Suprapubic skin (tissue), 4 donors: ENCODE data around the gene SEC14L1. TPM values are rescaled to one million over a fixed set of nuclear protein-coding genes. Genes with fewer than 3 reads are reported as not detected.

Source experiments
- DNase-seq, 2 donors: peaks; one replicate each; pipeline ENCODE4 v3.0.0-alpha.2; 2019; ENCODE audit warnings: low spot score in 2 of 2
- H3K27ac ChIP-seq: fragments of 200-600 bp; sonication (generic); one replicate; pipeline ENCODE4 v1.5.1; 2019
- H3K27me3 ChIP-seq: fragments of 200-600 bp; sonication (generic); one replicate; pipeline ENCODE4 v1.5.1; 2019
- H3K36me3 ChIP-seq: fragments of 200-600 bp; sonication (generic); one replicate; pipeline ENCODE4 v1.5.1; 2019
- H3K4me1 ChIP-seq: fragments of 200-600 bp; sonication (generic); one replicate; pipeline ENCODE4 v1.5.1; 2019
- H3K4me3 ChIP-seq: fragments of 200-600 bp; sonication (generic); one replicate; pipeline ENCODE4 v1.5.1; 2019; ENCODE audit warnings: mild to moderate bottlenecking
- H3K9me3 ChIP-seq: fragments of 200-600 bp; sonication (generic); one replicate; pipeline ENCODE4 v1.5.1; 2019
- CTCF ChIP-seq, 2 donors: fragments of 200-600 bp in 1 of 2; fragments of 450-650 bp in 1 of 2; sonication (generic) in 1 of 2; IDR thresholded peaks; one replicate each; pipeline ENCODE4 v1.5.1; 2016 to 2019; ENCODE audit warnings: antibody characterized with exemption in 2 of 2, mild to moderate bottlenecking in 1 of 2, moderate library complexity in 1 of 2
- EP300 ChIP-seq: sonication (generic); formaldehyde crosslinking; IDR thresholded peaks from one replicate; pipeline ENCODE4 v1.6.1; 2017; ENCODE audit warnings: antibody characterized with exemption
- POLR2A ChIP-seq, 2 donors: fragments of 450-650 bp; IDR thresholded peaks; one replicate each; pipeline ENCODE4 v1.6.1; 2017; ENCODE audit warnings: antibody characterized with exemption in 2 of 2, mild to moderate bottlenecking in 2 of 2, moderate library complexity in 2 of 2
- POLR2AphosphoS5 ChIP-seq, 3 donors: sonication (generic); formaldehyde crosslinking; IDR thresholded peaks; one replicate each; pipeline ENCODE4 v1.6.1; 2017; ENCODE audit warnings: antibody characterized with exemption in 3 of 3
- WGBS: methylation state at CpG from one replicate; pipeline ENCODE4 v1.1.5; 2018; 5-methylcytosine and 5-hydroxymethylcytosine counted together
- total RNA-seq, 4 donors: library from RNA; depleted of rRNA; stranded (reverse); fragments of >200 nt; gene quantifications; one replicate each; pipeline ENCODE4 v1.1.0, GENCODE V29; 2016

SEC14L1 gene
- total RNA-seq, 4 donors from 2014 or later, result 35.5 to 87.3 (median 51.6) TPM

- Histone ChIP-seq H3K9me3 (no peaks in the 10 kb centered on the region), H3K27me3 (no peaks in the 10 kb centered on the region), H3K27ac (no peak overlapping the region), H3K4me3 (no peak overlapping the region), H3K4me1 (peaks cover 25% of the 10 kb centered on the region), H3K36me3 (peaks cover 25% of the 10 kb centered on the region)
- DNase-seq, result no peak
- TF ChIP-seq CTCF (IDR thresholded peaks at IDR 0.05) (no peak), POLR2A (IDR thresholded peaks at IDR 0.05) (no peak)
- 85% methylated on average over 17 of the region's 17 CpGs for WGBS
Measured at GRCh38 chr17:77188084-77189066, 47.6 kb downstream of the SEC14L1 start.

- Histone ChIP-seq H3K36me3 (peaks cover 33% of the 10 kb centered on the region), H3K27me3 (no peaks in the 10 kb centered on the region), H3K4me1 (peaks cover 19% of the 10 kb centered on the region), H3K9me3 (no peaks in the 10 kb centered on the region), H3K27ac (no peak overlapping the region), H3K4me3 (no peak overlapping the region)
- WGBS, result 66% methylated on average over 2 of the region's 2 CpGs
- DNase-seq, result no peak
- no peak for TF ChIP-seq CTCF (IDR thresholded peaks at IDR 0.05)
- TF ChIP-seq POLR2A (IDR thresholded peaks at IDR 0.05), result no peak
- no peak for TF ChIP-seq POLR2AphosphoS5 (IDR thresholded peaks at IDR 0.05)
- no peak for TF ChIP-seq EP300
Measured at GRCh38 chr17:77189148-77189547, 48.4 kb downstream of the SEC14L1 start.

- peaks cover 9% of the 10 kb centered on the region for H3K4me1 ChIP-seq
- no peak overlapping the region for H3K27ac ChIP-seq
- no peaks in the 10 kb centered on the region for H3K9me3 ChIP-seq
- H3K4me3 ChIP-seq, result no peak overlapping the region
- no peak for TF ChIP-seq CTCF (IDR thresholded peaks at IDR 0.05)
- no peak for TF ChIP-seq EP300
- no peak for TF ChIP-seq POLR2A (IDR thresholded peaks at IDR 0.05)
- TF ChIP-seq POLR2AphosphoS5 (IDR thresholded peaks at IDR 0.05), result no peak
- H3K36me3 ChIP-seq, result peaks cover 47% of the 10 kb centered on the region
- no peak for DNase-seq
- no peaks in the 10 kb centered on the region for H3K27me3 ChIP-seq
- WGBS, result 96% methylated on average over 11 of the region's 11 CpGs
Measured at GRCh38 chr17:77190576-77190975, 49.8 kb downstream of the SEC14L1 start.

GRCh38 chr17:77191244-77191643 is 50.5 kb downstream of the SEC14L1 start:
- Histone ChIP-seq H3K36me3 (peaks cover 54% of the 10 kb centered on the region), H3K4me3 (no peak overlapping the region), H3K27me3 (no peaks in the 10 kb centered on the region), H3K4me1 (peaks cover 4% of the 10 kb centered on the region), H3K27ac (no peak overlapping the region), H3K9me3 (no peaks in the 10 kb centered on the region)
- TF ChIP-seq EP300, result no peak
- TF ChIP-seq CTCF (IDR thresholded peaks at IDR 0.05), result no peak
- TF ChIP-seq POLR2A (IDR thresholded peaks at IDR 0.05), result no peak
- no peak for TF ChIP-seq POLR2AphosphoS5 (IDR thresholded peaks at IDR 0.05)
- DNase-seq, result no peak
- 90% methylated on average over 11 of the region's 11 CpGs for WGBS

- Histone ChIP-seq H3K27ac (no peak overlapping the region), H3K9me3 (no peaks in the 10 kb centered on the region), H3K36me3 (peaks cover 76% of the 10 kb centered on the region), H3K4me3 (no peak overlapping the region), H3K27me3 (no peaks in the 10 kb centered on the region), H3K4me1 (no peaks in the 10 kb centered on the region)
- no peak for DNase-seq
- no peak for TF ChIP-seq POLR2AphosphoS5 (IDR thresholded peaks at IDR 0.05)
- no peak for TF ChIP-seq CTCF (IDR thresholded peaks at IDR 0.05)
- no peak for TF ChIP-seq EP300
- TF ChIP-seq POLR2A (IDR thresholded peaks at IDR 0.05), result no peak
- 71% methylated on average over 3 of the region's 3 CpGs for WGBS
Measured at GRCh38 chr17:77193653-77194052, 52.9 kb downstream of the SEC14L1 start.
